B cell (primary cell): Measurements from ENCODE around the gene COL10A1. TPM values are rescaled to one million over a fixed set of nuclear protein-coding genes. Genes with fewer than 3 reads are reported as not detected.

ENCODE experiments used
- ATAC-seq: fragments of 200-7000 bp; cut with Tn5 transposase; one replicate; pipeline ENCODE4 v1.10.0; 2021; ENCODE audit warnings: low read depth, mild to moderate bottlenecking, moderate number of reproducible peaks, moderate library complexity
- CTCF ChIA-PET: fragments of 350-600 bp; sonication (Branson Sonifier 250); formaldehyde crosslinking; loops from one replicate; lab custom pipeline; 2021; ENCODE audit warnings: antibody characterized with exemption, inconsistent platforms; lab: Charles Lee
- POLR2A ChIA-PET: fragments of 350-600 bp; sonication (Branson Sonifier 250); formaldehyde crosslinking; loops from one replicate; lab custom pipeline; 2021; ENCODE audit warnings: antibody characterized with exemption; lab: Charles Lee
- DNase-seq: peaks from one replicate; pipeline ENCODE4 v3.0.0; 2013
- H2AFZ ChIP-seq: 2 replicates; pipeline ENCODE4 v1.6.1; 2012; ENCODE audit warnings: mild to moderate bottlenecking, low read depth, low read length; ENCODE audit not compliant: insufficient read depth, poor library complexity, severe bottlenecking
- H3K27ac ChIP-seq, 2 donors: 1 replicate in 1 of 2; 2 replicates in 1 of 2; pipeline ENCODE4 v1.5.1; 2012 to 2013; ENCODE audit warnings: low read length in 2 of 2, mild to moderate bottlenecking in 2 of 2, moderate library complexity in 1 of 2
- H3K27me3 ChIP-seq, 4 experiments: fragments of 200-600 bp in 1 of 4; sonication (generic) in 1 of 4; replicated peaks in 1 of 4; 1 replicate in 2 of 4; 2 replicates in 2 of 4; pipeline versions ENCODE4 v1.6.1 to v1.7.0; 2013 to 2016; ENCODE audit warnings: low read length in 3 of 4, mild to moderate bottlenecking in 2 of 4, mixed read lengths in 1 of 4, moderate library complexity in 1 of 4; ENCODE audit not compliant: insufficient read depth in 4 of 4, control insufficient read depth in 3 of 4; ENCODE audit errors: control extremely low read depth in 1 of 4
- H3K36me3 ChIP-seq, 2 experiments: replicated peaks in 1 of 2; 1 replicate in 1 of 2; 2 replicates in 1 of 2; pipeline versions ENCODE4 v1.6.1 to v1.7.1; 2013; ENCODE audit warnings: low read length in 1 of 2; ENCODE audit not compliant: insufficient read depth in 2 of 2, control insufficient read depth in 1 of 2; ENCODE audit errors: control extremely low read depth in 1 of 2, extremely low read depth in 1 of 2
- H3K4me1 ChIP-seq, 2 donors: fragments of 200-600 bp in 1 of 2; sonication (generic) in 1 of 2; 1 replicate in 1 of 2; 2 replicates in 1 of 2; pipeline versions ENCODE4 v1.5.1 to v1.6.1; 2013 to 2017; ENCODE audit warnings: low read length in 2 of 2; ENCODE audit not compliant: control insufficient read depth in 2 of 2, insufficient read depth in 2 of 2
- H3K4me2 ChIP-seq: replicated peaks from 2 replicates; pipeline ENCODE3; 2012; ENCODE audit warnings: mild to moderate bottlenecking, low read depth, low read length; ENCODE audit not compliant: poor library complexity, severe bottlenecking
- H3K4me3 ChIP-seq, 5 experiments: fragments of 200-600 bp in 1 of 5; sonication (generic) in 1 of 5; 1 replicate in 3 of 5; 2 replicates in 2 of 5; pipeline versions ENCODE4 v1.5.1 to v1.7.0; 2011 to 2016; ENCODE audit warnings: low read length in 4 of 5, mild to moderate bottlenecking in 4 of 5, low read depth in 2 of 5, control low read depth in 1 of 5, moderate library complexity in 1 of 5; ENCODE audit not compliant: insufficient read depth in 1 of 5; ENCODE audit errors: control extremely low read depth in 1 of 5, extremely low read depth in 1 of 5
- H3K79me2 ChIP-seq: fragments of 200-600 bp; sonication (generic); one replicate; pipeline ENCODE4 v1.6.0; 2016; ENCODE audit warnings: low read length; ENCODE audit not compliant: control insufficient read depth, insufficient read depth
- H3K9ac ChIP-seq: fragments of 200-600 bp; sonication (generic); 2 replicates; pipeline ENCODE4 v1.6.1; 2017; ENCODE audit warnings: mild to moderate bottlenecking, low read length, moderate library complexity
- H3K9me3 ChIP-seq, 3 donors: one replicate each; pipeline versions ENCODE4 v1.6.1 to v1.7.1; 2013; ENCODE audit warnings: low read length in 2 of 3; ENCODE audit not compliant: control insufficient read depth in 2 of 3, insufficient read depth in 1 of 3; ENCODE audit errors: control extremely low read depth in 1 of 3
- H4K20me1 ChIP-seq: 2 replicates; pipeline ENCODE4 v1.6.0; 2012; ENCODE audit warnings: mild to moderate bottlenecking, low read length; ENCODE audit not compliant: insufficient read depth, control insufficient read depth, poor library complexity, severe bottlenecking
- H3K27ac Mint-ChIP-seq: one replicate; pipeline ENCODE4 v1.8.0; 2021; ENCODE audit warnings: mixed read lengths
- H3K27me3 Mint-ChIP-seq: one replicate; pipeline ENCODE4 v1.8.0; 2021; ENCODE audit warnings: mixed read lengths
- H3K4me1 Mint-ChIP-seq: one replicate; pipeline ENCODE4 v1.8.0; 2021; ENCODE audit warnings: mixed read lengths
- H3K4me3 Mint-ChIP-seq: one replicate; pipeline ENCODE4 v1.8.0; 2021; ENCODE audit warnings: mixed read lengths
- H3K9me3 Mint-ChIP-seq: one replicate; pipeline ENCODE4 v1.8.0; 2022; ENCODE audit warnings: mixed read lengths; ENCODE audit not compliant: insufficient read depth
- EZH2 ChIP-seq: IDR thresholded peaks from 2 replicates; pipeline ENCODE4 v1.6.1; 2012; ENCODE audit warnings: borderline replicate concordance, low read depth, mild to moderate bottlenecking, moderate library complexity, low read length; ENCODE audit not compliant: insufficient read depth, poor library complexity, severe bottlenecking
- WGBS: methylation state at CpG from one replicate; pipeline ENCODE4 v1.1.5; 2013; ENCODE audit warnings: missing lambda C conversion rate; ENCODE audit not compliant: insufficient coverage; 5-methylcytosine and 5-hydroxymethylcytosine counted together
- intact Hi-C: fragments of 100-400 bp; cut with micrococcal nuclease; formaldehyde crosslinking; loops from one replicate; pipeline ENCODE4 v1.10.0; 2022
- polyA plus RNA-seq: library from polyadenylated mRNA; depleted of rRNA; stranded (reverse); fragments of >200 nt; gene quantifications from 2 replicates; pipeline ENCODE4 v1.2.3, GENCODE V29; 2012
- total RNA-seq, 2 donors: library from RNA; stranded (reverse); fragments of 120-200 nt in 1 of 2; gene quantifications; 1 replicate in 1 of 2; 2 replicates in 1 of 2; pipeline versions ENCODE4 v1.2.3 to v1.2.4, GENCODE V29; 2013 to 2022
- TF ChIP-seq, protein P1 (sequence below): fragments of 200-600 bp; IDR thresholded peaks from one replicate; pipeline ENCODE4 v1.8.0; 2022; ENCODE audit warnings: antibody characterized with exemption, mild to moderate bottlenecking

COL10A1 gene
- total and polyA plus RNA-seq, 2 donors (not counting 1 experiment from before 2014, with no cell fraction given): not detected

DNA sequence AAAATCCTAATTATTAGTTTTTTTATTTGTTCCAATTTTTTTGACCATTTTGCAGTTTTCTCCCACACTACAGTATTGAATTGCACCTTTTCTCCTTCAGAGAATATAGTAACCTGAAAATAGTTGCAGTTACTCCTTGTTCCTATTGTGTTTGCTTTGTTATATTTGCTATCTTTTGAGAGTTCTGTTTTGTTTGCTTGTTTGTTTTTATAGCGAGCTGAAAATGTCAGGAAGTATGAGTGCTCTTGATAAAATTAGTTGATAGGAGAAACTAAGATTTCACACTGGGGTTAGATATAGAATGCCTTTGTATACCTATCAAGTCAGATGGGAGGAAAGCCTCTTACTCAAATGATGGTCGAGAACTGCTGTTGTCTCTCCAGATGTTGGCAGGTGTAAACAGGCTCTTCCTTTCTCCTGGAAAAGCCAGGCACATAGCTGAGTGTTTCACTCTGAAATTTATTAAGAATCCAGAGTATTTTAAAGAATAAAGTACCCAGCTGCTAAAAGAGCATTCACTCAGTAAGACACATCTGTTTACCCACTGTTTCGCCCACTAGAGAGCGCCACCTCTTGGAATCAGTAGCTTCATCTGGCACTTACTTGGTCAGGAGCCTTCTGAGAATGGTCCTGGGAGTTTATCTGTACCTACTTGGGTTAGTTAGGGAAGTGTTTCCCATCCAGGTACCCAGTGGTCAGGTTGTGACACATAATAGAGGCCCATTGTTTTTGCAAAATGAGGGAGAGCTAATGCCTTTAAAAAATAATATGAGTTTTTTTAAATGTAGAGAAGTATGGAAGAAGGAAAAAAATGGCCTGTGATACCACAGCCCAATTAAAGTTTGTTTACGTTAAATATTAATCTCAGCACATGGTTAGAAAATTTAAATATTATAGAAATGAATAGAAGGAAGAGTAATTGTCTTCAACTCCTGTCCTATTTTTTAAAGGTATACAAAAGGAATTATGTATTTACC is 14.1 kb downstream of the COL10A1 start:
- Histone ChIP-seq H3K4me1 (no peaks in the 10 kb centered on the region), H3K4me3 (no peak overlapping the region), H3K9me3 (no peaks in the 10 kb centered on the region), H3K4me2 (no peak overlapping the region), H4K20me1 (peaks cover 4% of the 10 kb centered on the region), H3K27ac (no peak overlapping the region), H3K9ac (no peak overlapping the region), H3K36me3 (peaks cover 0 to 77% of the 10 kb centered on the region in 2 experiments), H2AFZ (no peak overlapping the region), H3K27me3 (no peaks in the 10 kb centered on the region), H3K79me2 (no peaks in the 10 kb centered on the region)
- ChIA-PET POLR2A (no interaction called here), CTCF (interaction anchor here (1.0 to 3.1 kb wide), 11 partner anchors 8 to 451 kb away, joined by 3 to 29 read pairs (median 4); partner anchors contain the start of gene NT5DC1)
- WGBS: 76% methylated on average over 3 of the region's 5 CpGs
- TF ChIP-seq, protein P1, sequence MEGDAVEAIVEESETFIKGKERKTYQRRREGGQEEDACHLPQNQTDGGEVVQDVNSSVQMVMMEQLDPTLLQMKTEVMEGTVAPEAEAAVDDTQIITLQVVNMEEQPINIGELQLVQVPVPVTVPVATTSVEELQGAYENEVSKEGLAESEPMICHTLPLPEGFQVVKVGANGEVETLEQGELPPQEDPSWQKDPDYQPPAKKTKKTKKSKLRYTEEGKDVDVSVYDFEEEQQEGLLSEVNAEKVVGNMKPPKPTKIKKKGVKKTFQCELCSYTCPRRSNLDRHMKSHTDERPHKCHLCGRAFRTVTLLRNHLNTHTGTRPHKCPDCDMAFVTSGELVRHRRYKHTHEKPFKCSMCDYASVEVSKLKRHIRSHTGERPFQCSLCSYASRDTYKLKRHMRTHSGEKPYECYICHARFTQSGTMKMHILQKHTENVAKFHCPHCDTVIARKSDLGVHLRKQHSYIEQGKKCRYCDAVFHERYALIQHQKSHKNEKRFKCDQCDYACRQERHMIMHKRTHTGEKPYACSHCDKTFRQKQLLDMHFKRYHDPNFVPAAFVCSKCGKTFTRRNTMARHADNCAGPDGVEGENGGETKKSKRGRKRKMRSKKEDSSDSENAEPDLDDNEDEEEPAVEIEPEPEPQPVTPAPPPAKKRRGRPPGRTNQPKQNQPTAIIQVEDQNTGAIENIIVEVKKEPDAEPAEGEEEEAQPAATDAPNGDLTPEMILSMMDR: peak; percentile 39
- TF ChIP-seq EZH2: no peak
- DNase-seq (peak; percentile 24), ATAC-seq (no peak)
- Mint-ChIP-seq H3K9me3 (no peaks in the 10 kb centered on the region), H3K27me3 (no peaks in the 10 kb centered on the region), H3K27ac (no peak overlapping the region), H3K4me1 (no peaks in the 10 kb centered on the region), H3K4me3 (no peak overlapping the region)
- intact Hi-C loops: no loop called here

DNA sequence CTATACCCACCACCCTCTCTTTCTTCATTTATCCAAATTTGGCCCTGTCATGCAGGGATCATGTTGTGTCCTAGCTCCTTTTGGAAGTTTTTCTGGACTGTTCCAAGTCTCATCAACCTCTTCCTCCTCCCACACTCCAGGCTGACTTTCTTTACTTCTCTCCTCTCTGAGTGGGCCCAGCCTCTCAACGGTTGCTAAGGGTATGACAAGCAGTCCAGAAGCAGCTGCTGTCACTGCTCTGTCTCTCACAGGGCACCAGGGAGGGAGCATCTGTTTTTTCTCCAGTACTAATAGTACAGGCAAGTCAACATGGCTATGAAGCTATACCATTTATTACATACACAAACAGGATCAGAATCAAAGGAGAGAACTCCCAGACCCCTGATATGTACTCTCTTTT is 17.1 kb downstream of the COL10A1 start:
- H3K27me3 ChIP-seq: no peaks in the 10 kb centered on the region
- H3K79me2 ChIP-seq: peaks cover 25% of the 10 kb centered on the region
- Mint-ChIP-seq H3K27ac (no peak overlapping the region), H3K4me3 (no peak overlapping the region), H3K4me1 (peaks cover 22% of the 10 kb centered on the region), H3K27me3 (no peaks in the 10 kb centered on the region), H3K9me3 (no peaks in the 10 kb centered on the region)
- WGBS: 100% methylated on average over 1 of the region's 1 CpG
- TF ChIP-seq, protein P1: no peak
- TF ChIP-seq EZH2: no peak
- POLR2A ChIA-PET: no interaction called here
- H3K9ac ChIP-seq: no peak overlapping the region
- no peaks in the 10 kb centered on the region for H3K4me1 ChIP-seq
- no peaks in the 10 kb centered on the region for H3K9me3 ChIP-seq
- CTCF ChIA-PET: interaction anchor here (1.1 to 2.3 kb wide), 5 partner anchors 8 to 92 kb away, joined by 3 to 11 read pairs (median 3); partner anchors contain the start of gene NT5DC1
- H2AFZ ChIP-seq: no peak overlapping the region
- no peak overlapping the region for H3K4me2 ChIP-seq
- H3K4me3 ChIP-seq: no peak overlapping the region
- H3K36me3 ChIP-seq: peaks cover 0 to 65% of the 10 kb centered on the region in 2 experiments
- H3K27ac ChIP-seq: no peak overlapping the region
- intact Hi-C loops: loop anchor here (10.0 kb wide), 1 partner anchor 356 kb away; the partner anchor contains the start of gene CALHM6
- no peak for ATAC-seq
- peaks cover 21% of the 10 kb centered on the region for H4K20me1 ChIP-seq
- DNase-seq: no peak
